NCI-H446 treated with DMSO at 0.1 percent for 48 hours (cell line): Measurements from ENCODE around the gene ADGRG7.

Experiments
- DNase-seq: peaks from one replicate; lab custom pipeline; 2025; lab: John Stamatoyannopoulos, UW

The ADGRG7 gene

DNA sequence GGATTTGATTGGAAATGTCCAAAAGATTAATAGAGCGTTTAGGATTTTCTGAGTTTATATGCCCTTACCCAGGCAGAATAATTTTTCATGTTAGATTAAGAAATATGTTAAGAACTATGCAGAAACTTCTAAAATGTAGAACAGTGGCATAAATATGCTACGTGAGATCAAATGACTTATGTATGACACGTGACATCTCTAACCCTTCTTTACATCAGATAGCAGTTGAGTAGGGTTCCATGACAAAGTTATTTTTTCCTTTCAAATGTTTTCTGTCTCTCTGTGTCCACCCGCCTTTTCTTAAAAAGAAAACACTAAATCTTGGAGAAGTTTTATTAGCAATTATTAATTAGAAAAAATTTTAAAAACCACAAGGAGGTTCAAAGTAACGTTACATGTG lies 91.3 kb downstream of the ADGRG7 start:
- DNase-seq = no peak

DNA sequence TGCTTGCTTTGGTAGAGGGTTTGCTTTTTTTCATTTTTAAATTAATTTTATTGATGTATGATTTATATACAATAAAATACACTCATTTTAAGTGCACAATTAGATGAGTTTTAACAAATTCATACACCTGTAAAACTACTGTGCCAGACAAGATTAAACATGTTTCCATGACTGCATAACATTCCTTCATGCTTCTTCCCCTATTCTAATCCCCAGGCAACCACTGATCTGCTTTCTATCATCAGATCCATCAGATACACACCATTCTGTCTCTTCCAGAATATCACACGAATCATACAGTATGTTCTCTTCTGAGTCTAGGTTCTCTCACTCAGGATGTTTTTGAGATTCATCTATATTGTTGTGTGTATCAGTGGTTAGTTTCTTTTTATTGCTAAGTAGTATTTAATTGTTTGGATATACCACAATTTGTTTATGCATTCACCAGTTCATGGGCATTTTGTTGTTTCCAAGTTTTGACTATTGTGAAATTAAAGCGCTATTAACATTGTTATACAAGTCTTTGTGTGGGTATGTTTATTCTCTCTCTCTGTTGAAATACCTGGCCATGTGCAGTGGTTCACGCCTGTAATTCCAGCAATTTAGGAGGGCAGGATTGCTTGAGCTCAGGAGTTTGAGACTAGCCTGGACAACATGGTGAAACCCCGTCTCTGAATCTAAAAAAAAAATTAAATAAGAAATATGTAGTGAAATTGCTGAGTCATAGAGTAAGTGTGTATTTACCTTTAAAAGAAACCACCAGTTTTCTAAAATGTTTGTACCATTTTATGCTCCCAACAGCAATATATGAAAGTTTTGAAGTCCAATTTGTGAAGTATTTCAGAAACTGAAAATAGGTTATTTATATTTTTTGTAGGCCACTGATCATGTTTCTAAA lies 92.9 kb downstream of the ADGRG7 start:
- DNase-seq = no peak

DNA sequence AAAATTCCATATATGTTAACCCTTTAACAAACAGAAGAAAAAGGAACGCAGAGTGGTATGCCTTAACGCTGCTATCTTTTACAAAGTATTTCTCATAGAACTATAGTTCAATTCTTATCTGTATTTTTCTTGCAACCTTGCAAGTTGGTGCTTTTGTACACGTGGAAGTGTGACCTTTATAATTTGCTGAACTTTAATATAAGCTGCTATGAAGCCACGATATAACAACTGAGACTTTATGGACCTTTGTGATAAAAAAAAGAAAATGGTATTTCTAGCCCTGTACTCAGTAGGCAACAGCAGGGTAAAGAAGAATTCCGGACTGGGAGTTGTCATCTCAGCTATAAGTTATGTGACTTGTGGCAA lies 93.6 kb downstream of the ADGRG7 start:
- DNase-seq = no peak

DNA sequence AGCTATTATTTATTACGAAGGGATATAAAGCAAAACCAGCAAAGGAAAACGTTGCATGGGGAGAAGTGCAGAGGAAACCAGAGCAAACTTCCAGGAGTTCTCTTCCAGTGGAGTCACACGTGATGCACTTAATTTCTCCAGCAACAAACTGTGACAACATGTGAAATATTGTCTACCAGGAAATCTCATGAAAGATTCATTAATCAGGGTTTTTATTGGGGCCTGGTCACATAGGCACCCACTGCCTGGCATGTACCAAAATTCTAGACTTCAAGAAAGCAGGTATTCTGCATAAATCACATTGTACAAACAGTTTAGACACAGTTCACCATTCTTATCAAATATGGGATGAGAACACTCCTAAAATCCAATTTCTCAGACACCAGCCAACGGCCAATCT lies 94.5 kb downstream of the ADGRG7 start:
- no peak for DNase-seq

DNA sequence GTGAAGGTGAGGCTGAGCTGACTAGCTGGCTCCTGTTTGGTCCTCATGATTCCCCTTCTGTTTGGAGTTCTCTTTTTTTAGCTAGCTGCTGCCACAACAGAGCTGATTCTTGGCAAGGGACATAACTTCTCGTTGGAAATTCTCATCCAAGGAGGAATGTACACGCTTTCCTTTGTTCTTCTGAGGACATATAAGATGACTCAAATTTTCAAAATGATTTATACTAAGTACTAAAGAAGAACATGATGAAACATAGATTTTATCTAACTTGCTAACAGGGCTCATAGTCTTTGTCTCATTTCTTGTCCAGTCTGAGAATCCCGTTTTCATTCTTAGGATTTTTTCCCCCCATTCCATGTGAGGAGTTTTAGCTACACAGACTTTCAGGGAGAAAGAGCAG lies 97.0 kb downstream of the ADGRG7 start:
- DNase-seq = no peak

DNA sequence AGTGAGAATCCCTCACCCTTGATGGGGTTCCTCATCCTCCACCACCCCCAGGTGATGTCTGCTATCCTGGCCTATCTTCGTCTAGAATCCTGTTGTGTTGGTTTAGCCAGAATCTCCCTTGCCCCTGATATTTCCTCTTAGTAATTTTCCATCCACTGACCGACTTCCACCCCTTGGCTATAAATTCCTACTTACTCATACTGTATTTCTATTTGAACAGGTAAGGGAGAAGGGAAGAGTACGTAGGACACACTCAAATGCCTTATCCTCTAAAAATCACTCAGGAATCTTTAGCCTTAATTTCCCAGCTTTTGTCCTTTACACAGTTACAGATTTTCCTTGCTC lies 99.2 kb downstream of the ADGRG7 start:
- DNase-seq = no peak

DNA sequence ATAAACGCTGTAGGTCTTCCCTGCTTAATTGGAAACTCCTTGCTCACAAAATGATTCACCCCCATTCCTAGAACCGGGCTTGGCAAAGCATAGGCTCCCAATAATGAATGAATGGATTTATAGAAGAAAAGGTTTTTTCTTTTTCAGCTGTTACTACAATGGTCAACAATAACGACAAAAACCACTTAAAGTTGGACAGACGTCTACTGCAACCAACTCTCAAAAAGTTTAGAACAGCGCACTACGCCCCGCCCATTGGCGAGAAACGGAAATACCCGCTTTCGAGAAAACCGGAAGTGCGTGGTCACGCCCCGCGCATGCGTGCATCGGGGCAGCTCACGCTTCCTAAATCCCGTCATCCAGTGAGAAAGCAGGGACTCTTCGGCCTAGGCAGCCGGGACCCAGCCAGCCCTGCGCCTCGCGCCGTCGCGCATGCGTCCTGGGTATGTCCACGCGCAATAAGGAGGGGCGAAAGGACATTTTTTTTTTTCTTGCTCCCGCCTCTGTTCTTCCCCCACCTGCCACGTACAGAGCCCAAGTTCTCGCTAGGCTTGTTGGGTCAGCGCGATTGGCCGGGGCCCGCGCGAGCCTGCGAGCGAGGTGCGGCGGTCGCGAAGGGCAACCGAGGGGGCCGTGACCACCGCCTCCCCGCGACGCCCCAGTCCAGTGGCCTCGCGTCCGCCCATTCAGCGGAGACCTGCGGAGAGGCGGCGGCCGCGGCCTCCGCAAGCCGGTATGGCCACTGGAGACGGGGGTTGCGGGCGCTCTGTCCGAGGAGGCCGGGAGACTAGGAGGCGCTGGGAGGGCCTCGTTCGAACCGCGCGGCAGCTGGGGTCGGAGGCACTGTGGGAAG lies 99.8 kb downstream of the ADGRG7 start, which contains the start of gene TFG:
Gene TFG, plus strand, starts transcription at position 506 of the 853 bp plus-strand sequence. CDS start 4,192 bp downstream, outside the sequence.
- peak; percentile 96 for DNase-seq

DNA sequence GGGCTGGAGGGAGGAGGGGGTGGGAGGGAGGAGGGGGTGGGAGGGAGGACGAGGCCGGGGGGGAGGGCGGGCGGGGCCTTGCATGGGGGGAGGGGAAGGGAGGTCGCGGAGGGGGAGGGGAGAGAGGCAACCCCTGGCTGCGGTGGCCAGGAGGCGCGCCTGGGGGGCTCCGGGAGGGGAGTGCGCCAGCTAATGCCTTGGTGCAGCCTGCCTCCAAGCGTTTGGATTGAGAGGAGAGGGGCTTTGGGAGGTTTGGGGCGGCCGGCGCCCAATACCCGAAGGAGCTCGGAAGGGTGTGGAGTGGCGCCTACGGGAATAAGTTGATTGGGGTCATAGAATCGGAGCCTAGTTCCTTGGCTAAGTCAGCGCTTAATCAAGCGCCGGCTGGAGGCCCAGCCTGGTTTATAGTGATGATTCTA lies 100.5 kb downstream of the ADGRG7 start:
- DNase-seq = no peak

DNA sequence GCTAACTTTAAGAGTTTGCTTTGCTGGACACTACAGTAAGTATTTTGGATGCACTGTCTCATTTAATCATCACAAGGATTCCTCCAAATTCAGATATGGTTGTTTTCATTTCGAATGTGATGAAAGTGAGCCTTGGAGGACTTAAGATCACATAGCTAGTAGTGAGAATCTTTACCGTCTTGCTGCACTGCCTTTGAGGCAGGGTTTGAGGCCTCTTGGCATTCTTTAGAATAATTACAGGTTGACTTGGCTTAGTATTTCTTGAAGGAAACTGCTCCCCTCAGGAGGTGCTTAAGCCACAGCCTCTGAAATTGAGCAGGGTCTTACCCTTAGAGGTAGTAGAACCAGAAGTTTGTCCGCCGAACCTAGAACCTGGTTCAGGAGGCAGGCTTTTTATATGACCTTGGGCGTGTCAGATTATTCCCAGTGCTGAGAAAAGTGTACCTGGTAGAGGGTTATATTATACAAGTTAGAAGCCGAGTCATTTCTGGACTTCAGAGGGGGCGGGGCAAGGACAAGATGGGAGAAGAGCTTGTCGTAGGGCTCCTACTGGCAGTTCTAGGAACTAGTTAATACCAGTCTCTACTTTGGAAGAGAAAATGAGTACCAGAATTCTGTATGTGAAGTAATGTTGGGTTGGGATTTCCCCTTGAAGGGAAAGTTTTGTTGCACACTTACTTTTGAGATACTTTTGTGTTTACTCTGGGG lies 101.0 kb downstream of the ADGRG7 start:
- no peak for DNase-seq

DNA sequence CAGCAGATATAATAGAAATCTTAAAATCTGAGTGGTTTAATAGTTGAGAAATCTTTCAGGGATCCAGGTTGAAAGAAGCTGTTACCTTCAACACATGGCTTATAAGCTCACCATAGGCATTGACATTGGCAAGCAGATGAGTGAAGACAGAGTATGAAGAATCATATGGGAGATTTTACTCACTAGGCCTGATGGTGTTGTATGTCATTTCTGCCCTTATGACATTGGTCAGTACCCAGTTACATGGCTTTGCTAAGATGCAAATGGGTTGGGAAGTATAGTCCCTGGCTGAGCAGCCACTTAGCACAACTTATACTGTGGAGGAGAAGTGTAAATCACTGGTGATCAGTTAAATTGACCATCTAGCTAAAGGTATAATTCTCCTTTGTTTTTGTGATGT lies 105.8 kb downstream of the ADGRG7 start:
- no peak for DNase-seq

DNA sequence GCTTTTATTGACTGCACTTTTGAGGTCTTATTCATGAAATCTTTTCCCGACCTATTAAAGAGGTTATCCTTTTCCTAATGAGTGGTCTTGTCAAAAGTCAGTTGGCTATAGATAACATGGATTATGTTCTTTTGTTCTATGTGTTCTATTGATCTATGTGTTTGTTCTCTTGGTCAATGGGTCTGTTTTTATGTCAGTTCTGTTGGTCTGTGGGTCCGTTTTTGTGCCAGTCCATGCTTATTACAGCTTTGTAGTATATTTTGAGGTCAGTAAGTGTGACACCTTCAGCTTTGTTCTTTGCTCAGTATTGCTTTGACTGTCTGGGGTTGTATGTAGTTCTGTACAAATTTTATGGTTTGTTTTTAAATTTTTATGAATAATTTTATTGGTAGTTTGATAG lies 107.7 kb downstream of the ADGRG7 start:
- DNase-seq = no peak

DNA sequence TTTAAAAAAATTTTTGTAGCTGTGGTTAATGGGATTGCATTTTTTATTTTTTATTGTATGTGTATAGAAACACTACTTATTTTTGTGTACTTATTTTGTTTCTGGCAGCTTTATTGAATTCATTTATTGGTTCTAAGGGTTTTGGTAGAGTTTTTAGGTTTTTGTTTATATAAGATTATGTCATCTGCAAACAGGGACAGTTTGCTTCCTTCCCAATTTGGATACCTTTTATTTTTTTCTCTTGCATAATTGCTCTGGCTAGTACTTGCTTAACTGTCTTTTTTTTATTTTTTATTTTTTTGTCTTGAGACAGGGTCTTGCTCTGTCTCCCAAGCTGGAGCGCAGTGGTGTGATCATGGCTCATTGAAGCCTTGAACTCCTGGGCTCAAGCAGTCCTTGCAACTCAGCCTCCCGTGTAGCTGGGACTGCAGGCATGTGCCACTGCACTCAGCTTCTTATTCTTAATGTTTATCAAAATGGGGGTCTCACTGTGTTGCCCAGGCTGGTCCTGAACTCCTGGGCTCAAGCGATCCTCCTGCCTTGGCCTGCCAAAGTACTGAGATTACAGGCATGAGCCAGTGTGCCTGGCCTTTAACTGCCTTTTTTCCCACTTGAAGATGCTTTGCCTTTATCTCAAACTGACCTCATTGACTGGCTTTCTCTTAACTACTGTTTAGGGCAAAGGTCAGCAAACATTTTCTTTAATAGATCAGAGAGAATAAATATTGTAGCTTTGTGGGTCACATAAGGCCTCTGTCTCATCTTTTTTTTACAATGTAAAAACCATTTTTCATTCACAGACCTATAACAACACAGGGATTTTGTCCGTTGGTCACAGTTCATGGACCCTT lies 108.5 kb downstream of the ADGRG7 start:
- no peak for DNase-seq

DNA sequence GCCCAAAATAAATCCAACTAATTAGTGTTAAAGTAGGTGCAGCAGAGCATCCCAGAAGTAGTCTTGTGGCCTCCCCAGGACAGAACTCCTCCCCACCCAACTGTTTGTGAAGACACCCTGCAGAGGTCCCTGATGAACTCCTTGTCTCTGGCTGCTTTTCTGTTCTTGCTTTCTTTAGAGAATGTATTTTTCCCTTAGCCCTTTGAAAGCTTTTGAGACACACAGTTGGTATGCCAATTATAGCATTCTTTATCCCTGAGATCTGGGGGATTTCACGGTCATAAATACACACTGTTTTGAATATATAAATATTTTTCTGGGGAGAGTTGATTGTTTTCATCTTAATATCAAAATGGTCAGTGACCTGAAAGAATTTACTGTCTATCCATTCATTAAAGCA lies 109.7 kb downstream of the ADGRG7 start:
- DNase-seq = no peak

DNA sequence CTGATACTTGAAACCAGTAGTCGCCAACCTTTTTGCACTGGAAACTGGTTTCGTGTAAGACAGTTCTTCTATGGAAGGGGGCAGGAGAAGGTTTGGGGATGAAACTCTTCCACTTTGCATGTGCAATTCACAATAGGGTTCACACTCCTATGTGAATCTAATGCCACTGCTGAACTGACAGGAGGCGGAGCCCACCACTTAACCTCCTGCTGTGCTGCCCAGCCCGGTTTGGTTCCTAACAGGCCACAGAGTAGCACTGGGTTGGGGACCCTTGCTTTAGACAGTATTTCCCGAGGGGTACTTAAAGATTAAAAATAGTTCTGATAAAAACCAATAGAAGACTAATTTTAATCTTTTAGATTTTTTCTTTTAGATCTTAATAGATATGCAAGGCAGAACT lies 111.0 kb downstream of the ADGRG7 start:
- DNase-seq = no peak

DNA sequence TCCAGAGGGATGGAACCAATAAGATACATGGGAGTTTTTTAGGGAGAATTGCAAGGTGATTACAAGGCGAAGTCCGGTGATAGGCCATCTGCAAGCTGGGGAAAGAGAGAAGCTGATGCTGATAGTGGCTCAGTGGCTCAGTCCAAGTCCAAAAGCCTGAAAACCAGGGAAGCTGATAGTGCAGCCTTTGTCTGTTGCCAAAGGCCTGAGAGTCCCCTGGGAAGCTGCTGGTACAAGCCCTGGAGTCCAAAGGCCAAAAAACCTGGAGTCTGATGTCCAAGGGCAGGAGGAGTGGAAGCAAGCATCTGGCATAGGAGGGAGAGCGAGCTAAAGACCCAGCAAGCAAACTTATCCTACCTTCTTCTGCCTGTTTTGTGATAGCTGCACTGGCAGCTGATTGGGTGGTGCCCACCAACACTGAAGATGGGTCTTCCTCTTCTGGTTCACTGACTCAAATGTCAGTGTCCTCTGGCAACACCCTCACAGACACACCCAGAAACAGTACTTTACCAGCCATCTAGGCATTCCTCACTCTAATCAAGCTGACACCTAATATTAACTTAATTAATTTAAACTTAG lies 116.6 kb downstream of the ADGRG7 start:
- DNase-seq = no peak

DNA sequence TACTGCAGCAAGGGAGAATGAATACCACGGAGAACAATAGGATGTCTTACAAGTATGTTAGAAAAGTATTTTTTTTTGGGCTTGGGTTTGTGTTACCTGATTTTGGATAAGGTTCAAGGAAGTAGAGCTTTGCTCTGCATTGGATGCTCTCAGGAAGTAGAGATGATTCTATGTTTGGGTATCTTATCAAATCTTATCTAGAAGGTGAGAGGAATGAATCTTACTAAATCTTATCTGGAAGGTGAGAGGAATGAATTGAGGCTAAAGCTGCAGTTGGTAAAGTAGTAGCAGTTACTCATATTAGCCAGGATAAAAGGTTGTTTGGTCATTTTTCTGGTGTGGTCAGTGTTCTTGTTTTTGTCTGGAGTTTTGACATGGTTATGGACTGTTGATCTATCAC lies 117.3 kb downstream of the ADGRG7 start:
- DNase-seq = no peak

DNA sequence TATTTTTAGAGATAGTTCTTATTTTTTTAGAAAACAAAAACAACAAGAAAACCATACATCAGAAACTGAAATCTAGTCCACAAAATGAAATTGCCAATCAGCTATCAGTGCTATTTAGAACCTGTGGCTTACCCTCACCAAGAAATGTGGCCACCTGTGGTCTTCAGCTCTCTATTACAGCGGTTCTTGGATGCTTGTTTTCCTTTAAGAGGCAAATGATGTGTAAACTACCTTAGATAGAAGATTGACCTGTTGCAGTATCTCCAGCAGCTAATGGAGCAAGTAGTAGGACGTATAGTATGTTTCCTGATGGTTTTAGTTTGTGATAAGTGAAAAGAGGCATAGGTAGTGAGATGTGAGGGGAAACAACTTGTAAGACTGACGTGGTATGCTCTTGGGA lies 121.1 kb downstream of the ADGRG7 start:
- DNase-seq = no peak

DNA sequence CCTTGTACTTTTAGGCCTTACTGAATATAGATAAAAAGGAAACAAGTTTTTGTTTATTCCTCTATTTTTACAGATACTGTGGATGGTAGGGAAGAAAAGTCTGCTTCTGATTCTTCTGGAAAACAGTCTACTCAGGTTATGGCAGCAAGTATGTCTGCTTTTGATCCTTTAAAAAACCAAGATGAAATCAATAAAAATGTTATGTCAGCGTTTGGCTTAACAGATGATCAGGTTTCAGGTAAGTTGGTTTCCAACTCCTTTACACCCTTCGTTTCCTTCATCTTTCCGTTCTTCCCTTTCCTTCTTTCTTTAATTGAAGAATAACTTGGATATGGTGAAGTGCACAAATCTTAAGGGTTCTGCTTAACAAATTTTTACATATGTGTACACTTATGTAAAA lies 123.0 kb downstream of the ADGRG7 start:
- no peak for DNase-seq

DNA sequence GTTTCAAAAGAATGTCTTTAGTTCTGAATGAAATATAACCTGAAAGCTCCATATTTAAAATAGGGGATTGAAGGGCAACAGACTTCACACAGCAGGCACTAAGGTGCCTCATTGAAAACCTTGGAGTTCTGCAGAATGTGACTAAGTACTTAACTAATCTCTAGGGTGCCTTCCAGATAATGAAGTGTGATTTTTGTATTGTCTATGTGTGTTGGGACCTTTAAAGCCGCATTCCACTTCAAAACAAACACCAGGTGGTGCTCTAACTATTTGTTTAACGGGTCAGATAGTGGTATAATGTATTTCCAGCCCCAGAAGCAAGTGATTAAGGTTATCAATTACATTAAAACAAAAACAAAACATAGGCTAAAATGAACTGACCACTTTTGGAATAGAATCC lies 127.9 kb downstream of the ADGRG7 start:
- DNase-seq = no peak

DNA sequence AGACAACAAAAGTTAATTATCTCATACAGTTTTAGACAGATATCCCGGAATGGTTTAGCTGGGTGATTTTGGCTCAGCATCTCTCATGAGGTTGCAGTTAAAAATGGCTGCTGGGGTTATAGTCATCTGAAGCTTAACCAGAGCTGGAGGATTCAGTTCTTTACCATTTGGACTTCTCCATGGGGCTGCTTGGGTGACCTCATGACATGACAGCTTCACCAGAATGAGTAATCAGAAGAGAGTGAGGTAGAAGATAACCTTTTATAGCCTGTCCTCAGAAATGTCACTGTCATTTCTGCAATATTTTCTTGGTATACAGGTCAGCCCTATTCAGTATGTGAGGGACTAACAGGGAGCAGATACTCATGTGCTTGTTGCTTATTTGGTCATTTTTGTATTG lies 130.8 kb downstream of the ADGRG7 start:
- no peak for DNase-seq

DNA sequence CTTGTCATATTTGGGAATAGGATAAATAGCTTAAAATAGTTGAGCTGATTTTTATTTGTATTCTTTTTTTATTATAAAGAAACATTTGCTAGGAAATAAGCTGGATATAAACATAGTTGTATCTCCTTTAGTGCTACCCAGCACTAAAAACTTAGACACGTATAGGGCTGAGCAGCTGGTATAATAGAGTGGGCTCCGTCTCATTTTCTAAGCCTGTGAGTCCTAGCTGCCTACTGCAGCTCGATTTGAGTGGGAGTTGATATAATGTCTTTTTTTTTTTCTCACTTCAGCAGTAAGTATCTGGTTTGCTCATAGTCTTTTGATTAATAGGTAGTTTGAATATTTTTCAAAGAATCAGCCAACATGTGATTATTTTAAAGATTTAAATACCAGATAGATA lies 134.1 kb downstream of the ADGRG7 start:
- DNase-seq = no peak
